Measurements from ENCODE around the gene TM2D1.

TM2D1 gene

GRCh38 chr1:61724813-61725694 lies at the start of gene TM2D1:
Gene TM2D1 (minus strand): TSS chr1:61725141. CDS start chr1:61725120, 21 bp downstream.
- peak; percentile 100 for ATAC-seq
- TF ChIP-seq GLIS3 (CRISPR knock-in tag; IDR thresholded peaks at IDR 0.05) (0 out of 2 replicates have a peak, but pooled peaks have one; percentile 60), ZNF70 (CRISPR knock-in tag; IDR thresholded peaks at IDR 0.05) (no peak), PPARA (CRISPR knock-in tag; IDR thresholded peaks at IDR 0.05; ENCODE audit: borderline replicate concordance) (no peak), BACH2 (CRISPR knock-in tag; IDR thresholded peaks at IDR 0.05; ENCODE audit: borderline replicate concordance) (no peak), ARNTL (CRISPR knock-in tag; IDR thresholded peaks at IDR 0.05; ENCODE audit: borderline replicate concordance, low read depth) (no peak), SNAI2 (CRISPR knock-in tag; IDR thresholded peaks at IDR 0.05) (peak; percentile 77; the same call in 1 of the 2 replicates), PATZ1 (CRISPR knock-in tag; IDR thresholded peaks at IDR 0.05; ENCODE audit: borderline replicate concordance) (no peak), POU6F1 (CRISPR knock-in tag; IDR thresholded peaks at IDR 0.05; ENCODE audit: borderline replicate concordance, low read depth) (no peak; the same call in 1 of the 2 replicates), ISL1 (CRISPR knock-in tag; IDR thresholded peaks at IDR 0.05) (peak; percentile 84), ZNF565 (CRISPR knock-in tag; conservative IDR thresholded peaks at IDR 0.05; ENCODE audit: low read depth) (no peak), ZNF8 (CRISPR knock-in tag; IDR thresholded peaks at IDR 0.05) (no peak), ZFP30 (CRISPR knock-in tag; IDR thresholded peaks at IDR 0.05) (no peak), ZFP3 (CRISPR knock-in tag; IDR thresholded peaks at IDR 0.05) (peak; percentile 31; the same call in 1 of the 2 replicates), TCF4 (CRISPR knock-in tag; IDR thresholded peaks at IDR 0.05; ENCODE audit: borderline replicate concordance) (no peak), CSDC2 (CRISPR knock-in tag; IDR thresholded peaks at IDR 0.05) (no peak), TOX (CRISPR knock-in tag; IDR thresholded peaks at IDR 0.05; ENCODE audit: borderline replicate concordance) (no peak), OSR1 (CRISPR knock-in tag; IDR thresholded peaks at IDR 0.05) (no peak), RARB (CRISPR knock-in tag; IDR thresholded peaks at IDR 0.05) (no peak), ZC3H10 (CRISPR knock-in tag; IDR thresholded peaks at IDR 0.05) (no peak), ESRRG (CRISPR knock-in tag; IDR thresholded peaks at IDR 0.05) (no peak)
- TF ChIP-seq, protein P1, sequence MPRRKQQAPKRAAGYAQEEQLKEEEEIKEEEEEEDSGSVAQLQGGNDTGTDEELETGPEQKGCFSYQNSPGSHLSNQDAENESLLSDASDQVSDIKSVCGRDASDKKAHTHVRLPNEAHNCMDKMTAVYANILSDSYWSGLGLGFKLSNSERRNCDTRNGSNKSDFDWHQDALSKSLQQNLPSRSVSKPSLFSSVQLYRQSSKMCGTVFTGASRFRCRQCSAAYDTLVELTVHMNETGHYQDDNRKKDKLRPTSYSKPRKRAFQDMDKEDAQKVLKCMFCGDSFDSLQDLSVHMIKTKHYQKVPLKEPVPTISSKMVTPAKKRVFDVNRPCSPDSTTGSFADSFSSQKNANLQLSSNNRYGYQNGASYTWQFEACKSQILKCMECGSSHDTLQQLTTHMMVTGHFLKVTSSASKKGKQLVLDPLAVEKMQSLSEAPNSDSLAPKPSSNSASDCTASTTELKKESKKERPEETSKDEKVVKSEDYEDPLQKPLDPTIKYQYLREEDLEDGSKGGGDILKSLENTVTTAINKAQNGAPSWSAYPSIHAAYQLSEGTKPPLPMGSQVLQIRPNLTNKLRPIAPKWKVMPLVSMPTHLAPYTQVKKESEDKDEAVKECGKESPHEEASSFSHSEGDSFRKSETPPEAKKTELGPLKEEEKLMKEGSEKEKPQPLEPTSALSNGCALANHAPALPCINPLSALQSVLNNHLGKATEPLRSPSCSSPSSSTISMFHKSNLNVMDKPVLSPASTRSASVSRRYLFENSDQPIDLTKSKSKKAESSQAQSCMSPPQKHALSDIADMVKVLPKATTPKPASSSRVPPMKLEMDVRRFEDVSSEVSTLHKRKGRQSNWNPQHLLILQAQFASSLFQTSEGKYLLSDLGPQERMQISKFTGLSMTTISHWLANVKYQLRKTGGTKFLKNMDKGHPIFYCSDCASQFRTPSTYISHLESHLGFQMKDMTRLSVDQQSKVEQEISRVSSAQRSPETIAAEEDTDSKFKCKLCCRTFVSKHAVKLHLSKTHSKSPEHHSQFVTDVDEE (CRISPR knock-in tag; IDR thresholded peaks at IDR 0.05): no peak
- TF ChIP-seq, protein P2, sequence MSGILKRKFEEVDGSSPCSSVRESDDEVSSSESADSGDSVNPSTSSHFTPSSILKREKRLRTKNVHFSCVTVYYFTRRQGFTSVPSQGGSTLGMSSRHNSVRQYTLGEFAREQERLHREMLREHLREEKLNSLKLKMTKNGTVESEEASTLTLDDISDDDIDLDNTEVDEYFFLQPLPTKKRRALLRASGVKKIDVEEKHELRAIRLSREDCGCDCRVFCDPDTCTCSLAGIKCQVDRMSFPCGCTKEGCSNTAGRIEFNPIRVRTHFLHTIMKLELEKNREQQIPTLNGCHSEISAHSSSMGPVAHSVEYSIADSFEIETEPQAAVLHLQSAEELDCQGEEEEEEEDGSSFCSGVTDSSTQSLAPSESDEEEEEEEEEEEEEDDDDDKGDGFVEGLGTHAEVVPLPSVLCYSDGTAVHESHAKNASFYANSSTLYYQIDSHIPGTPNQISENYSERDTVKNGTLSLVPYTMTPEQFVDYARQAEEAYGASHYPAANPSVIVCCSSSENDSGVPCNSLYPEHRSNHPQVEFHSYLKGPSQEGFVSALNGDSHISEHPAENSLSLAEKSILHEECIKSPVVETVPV (CRISPR knock-in tag; IDR thresholded peaks at IDR 0.05): no peak
- TF ChIP-seq, protein P3, sequence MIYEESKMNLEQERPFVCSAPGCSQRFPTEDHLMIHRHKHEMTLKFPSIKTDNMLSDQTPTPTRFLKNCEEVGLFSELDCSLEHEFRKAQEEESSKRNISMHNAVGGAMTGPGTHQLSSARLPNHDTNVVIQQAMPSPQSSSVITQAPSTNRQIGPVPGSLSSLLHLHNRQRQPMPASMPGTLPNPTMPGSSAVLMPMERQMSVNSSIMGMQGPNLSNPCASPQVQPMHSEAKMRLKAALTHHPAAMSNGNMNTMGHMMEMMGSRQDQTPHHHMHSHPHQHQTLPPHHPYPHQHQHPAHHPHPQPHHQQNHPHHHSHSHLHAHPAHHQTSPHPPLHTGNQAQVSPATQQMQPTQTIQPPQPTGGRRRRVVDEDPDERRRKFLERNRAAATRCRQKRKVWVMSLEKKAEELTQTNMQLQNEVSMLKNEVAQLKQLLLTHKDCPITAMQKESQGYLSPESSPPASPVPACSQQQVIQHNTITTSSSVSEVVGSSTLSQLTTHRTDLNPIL (CRISPR knock-in tag; IDR thresholded peaks at IDR 0.05; ENCODE audit: low read depth): peak; percentile 68; the same call in 1 of the 2 replicates

GRCh38 chr1:61770131-61770530 lies 45.2 kb upstream of the TM2D1 start:
- no peak for ATAC-seq
- TF ChIP-seq ZFP3 (CRISPR knock-in tag; IDR thresholded peaks at IDR 0.05): no peak
- TF ChIP-seq GLIS3 (CRISPR knock-in tag; IDR thresholded peaks at IDR 0.05): no peak
- no peak for TF ChIP-seq ZNF565 (CRISPR knock-in tag; conservative IDR thresholded peaks at IDR 0.05; ENCODE audit: low read depth)
- TF ChIP-seq ISL1 (CRISPR knock-in tag; IDR thresholded peaks at IDR 0.05): no peak
